HG03521 (cell line): ENCODE measurements around the gene CHRM3.
"Not testable (repeated sequence)": the region's sequence is repeated elsewhere in the genome, so short reads cannot be mapped to it uniquely, and the experiment has no call there.

Source experiments
- ATAC-seq: cut with Tn5 transposase; IDR thresholded peaks from one replicate; pipeline ENCODE4 v1.9.1; 2021; ENCODE audit warnings: mild to moderate bottlenecking, moderate library complexity; ENCODE audit not compliant: unreplicated experiment

The CHRM3 gene

DNA sequence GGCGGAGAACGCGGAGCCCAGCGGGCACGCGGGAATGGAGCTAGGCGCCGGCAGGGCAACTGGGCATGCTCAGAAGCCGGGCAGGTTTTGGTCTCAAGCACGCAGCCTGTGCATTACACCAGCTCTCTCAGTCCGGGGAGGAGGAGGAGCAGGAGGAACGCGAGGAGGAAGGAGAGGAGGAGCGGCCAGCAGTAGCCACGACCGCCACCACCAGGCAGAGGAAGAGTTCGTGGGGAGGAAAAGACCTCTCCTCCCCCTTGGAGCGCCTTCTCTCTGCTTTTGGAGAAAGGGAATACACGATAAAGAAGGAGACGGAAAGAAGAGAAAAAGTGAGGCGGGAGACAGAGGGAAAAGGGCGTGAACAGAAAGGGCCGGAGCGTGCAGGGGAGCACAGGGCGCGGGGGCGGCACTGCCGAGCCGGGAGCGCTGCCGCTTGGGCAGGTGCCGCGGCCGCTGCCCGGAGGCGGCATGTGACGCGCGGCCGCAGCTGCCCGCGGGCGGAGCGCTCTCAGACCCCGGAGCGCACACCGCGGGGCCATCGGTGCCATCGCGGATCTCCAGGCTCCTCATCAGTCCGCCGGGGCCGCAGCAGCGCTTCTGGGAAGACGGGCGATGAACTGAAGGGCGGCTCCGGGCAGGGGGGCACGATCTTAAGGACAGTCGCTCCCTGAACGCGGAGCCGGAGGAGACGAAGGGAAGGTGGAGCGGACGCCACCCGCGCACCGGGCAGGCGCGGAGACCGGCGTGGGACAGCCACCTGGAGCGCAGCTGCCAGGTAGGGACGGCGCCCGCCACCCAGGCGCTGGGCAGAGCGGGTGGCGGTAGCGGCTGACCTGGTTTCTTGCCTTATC is at the start of gene CHRM3:
Gene CHRM3 (plus strand): TSS at position 116 of the 851 bp plus-strand sequence. CDS start 520,884 bp downstream, outside the sequence.
- ATAC-seq: no peak

DNA sequence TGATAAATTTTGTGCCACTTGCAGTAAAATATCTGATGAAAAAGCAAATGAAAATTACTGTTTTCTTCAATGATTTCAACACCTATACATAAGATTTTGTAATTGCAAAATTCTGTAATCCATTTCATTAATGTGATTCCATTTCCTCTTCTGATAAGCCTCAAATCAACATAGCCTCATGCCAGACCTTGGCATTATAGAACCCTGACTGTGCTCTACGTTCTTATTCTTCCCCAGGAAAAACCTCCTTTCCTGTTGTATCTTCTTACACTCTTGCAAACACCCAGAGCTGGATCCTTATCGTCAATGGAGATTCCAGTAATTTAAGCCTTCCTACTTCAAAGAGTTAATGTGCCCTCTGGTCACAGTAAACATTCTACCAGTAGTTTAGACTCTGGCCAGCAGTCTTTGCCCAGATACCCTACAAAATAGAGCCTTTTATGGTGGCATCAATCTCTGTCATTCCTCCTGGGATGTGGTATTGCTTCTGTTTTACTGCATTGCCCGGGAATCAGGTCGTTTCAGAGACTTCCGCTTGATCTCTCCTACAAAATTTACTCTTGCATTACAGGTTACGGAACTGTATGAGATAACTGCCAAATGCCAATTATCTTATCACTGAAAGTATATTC is 48.5 kb upstream of the CHRM3 start:
- ATAC-seq: no peak

DNA sequence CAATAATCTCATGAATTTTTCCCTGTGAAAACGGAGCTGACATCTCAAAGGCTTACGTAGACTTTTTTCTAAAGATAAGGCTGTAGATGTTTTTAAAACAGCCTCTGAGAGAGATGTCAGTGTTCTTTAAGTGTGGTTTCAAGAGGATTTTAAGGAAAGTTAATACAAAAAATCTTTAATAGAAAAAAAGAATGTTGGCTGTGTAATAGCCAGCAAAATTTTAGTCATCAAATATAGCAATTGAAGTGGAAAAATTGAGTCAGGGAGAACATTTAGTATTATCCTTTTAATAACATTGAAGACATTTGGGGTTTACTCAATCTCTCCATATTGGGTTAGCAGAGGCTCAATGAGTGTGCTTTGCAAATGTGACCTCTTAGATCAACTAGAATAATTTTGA is 38.6 kb upstream of the CHRM3 start:
- no peak for ATAC-seq

DNA sequence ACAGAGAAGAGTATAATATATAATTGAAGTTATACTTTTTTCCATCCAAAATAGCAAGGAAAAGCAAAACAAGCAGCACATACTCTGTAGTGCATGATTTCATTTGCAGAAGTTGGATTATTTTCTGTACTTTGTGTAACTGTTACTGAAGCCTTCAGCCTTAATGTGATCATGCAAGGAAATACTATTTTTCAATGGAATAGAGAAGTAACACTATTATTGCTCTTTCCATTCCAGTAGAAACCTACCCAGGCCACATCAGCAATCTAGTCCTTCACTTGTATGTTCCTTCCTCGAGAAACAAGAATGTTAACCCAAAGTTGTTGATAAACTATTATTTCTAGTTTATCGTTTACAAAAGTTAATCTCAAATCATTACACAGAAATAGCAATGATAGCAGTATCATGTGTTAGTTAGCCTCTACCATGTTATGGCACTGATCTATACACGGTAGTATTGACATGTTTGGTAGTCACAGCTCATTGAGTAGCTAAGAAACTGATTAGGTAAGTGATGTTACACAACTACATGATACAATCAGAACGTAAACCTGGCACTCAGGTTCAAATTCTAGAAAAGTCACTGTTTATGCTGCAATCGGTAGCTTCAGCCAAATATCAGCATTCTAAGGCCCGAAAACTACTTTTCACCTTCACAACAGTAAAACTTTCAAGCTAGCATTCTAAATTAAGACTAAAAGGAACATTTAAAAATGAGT is 37.6 kb upstream of the CHRM3 start:
- no peak for ATAC-seq

DNA sequence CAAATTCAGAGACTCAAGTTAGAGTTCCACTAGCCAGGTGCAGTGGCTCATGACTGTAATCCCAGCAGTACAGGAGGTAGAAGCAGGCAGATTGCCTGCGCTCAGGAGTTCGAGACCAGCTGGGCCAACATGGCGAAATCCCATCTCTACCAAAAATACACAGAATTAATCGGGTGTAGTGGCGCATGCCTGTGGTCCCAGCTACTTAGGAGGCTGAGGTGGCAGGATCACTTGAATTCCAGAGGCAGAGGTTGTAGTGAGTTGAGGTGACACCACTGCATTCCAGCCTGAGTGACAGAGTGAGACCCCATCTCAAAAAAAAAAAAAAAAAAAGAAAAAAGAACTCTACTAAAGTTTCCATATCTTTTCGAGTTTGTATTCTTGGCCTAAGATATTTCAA is 36.7 kb upstream of the CHRM3 start:
- no peak for ATAC-seq

DNA sequence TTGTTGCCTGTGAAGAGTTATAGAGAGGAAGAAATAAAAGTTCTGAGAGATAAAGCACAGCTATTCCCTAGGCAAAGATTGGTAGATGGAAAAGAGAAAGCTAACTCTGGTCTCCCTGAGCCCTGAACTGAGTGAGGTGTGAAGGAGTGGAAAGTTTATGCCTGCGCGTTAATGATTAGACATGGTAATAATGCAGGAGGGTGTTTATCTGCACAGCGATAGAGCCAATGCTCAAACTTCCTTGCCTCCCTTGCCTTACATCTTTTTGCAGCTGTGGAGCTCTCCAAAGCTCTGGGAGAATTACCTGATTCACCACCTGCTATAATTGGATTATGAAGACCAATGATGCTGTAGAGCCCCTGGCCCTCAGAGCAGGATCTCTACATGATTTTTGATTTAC is 32.8 kb upstream of the CHRM3 start:
- ATAC-seq: no peak

DNA sequence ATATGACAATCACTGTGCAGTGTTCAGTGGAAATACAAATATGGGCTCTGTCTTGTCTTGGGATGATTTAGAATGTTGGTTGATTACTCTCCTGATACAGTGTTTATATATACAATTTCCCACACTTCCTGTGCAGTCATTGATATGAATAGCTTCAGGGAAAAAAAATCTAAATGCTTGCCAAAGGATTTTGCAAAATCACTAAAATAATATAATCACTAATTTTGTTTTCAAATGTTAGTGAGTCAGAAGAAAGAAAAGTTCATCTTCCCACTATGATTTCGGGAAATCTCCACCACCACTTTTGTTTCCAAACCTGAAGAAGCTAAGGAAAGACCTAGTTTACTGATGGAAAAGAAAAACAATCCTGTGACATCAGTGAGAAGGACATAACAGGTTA is 32.1 kb upstream of the CHRM3 start:
- no peak for ATAC-seq

DNA sequence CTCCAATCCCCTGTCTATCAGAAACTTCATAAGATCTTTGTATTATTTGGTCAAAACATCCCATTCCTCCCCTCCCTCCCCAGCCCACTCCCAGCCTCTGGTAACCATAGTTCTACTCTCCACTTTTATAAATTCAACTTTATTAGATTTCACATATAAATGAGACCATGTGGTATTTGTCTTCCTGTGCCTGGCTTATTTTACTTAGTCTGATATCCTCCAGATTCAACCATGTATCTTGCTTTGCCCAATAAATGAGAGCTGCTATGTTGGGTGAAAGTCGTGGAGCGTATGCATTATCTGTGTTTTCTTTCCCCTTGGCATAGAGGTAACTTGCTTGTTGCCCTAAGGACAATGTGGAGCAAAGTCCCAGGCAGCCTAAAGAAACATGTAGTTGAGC is 28.5 kb upstream of the CHRM3 start:
- no peak for ATAC-seq

DNA sequence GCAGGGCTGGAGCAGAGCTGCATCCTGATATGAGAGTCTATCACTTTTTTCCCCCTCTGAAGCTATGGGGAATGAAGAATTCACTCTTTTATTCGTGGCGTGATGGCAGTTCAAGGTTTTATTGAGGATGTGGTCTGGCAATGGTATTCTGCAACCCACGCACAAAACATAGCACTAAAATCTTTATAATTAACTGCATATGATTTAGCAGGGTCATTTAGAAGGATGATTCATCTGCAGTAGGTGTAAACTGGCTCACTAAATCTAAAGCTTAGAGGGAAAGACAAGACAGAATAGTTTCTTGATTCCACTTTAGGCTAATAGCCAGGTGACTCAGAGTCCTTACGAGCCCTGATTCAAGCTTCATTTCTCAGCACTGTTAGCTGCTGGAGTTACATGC is 25.0 kb upstream of the CHRM3 start:
- no peak for ATAC-seq

DNA sequence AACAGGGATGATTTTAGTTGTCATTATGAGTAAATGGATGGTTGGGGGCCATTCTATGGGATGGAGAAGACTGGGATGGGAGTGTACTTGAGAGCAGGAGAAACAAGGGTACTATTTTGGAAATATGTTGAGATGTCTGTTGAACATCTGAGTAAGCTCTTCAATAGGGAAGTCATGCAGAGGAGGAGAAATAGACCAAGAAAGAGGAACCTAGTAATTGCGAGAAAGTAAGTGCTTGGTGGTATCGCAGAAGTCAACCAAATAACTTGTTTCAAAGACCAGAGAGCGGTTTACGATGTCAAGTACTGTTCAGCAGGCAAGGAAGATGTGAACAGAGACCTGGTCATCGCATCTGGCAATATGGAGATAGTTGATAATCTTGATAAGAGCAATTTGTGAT is 22.4 kb upstream of the CHRM3 start:
- no peak for ATAC-seq

DNA sequence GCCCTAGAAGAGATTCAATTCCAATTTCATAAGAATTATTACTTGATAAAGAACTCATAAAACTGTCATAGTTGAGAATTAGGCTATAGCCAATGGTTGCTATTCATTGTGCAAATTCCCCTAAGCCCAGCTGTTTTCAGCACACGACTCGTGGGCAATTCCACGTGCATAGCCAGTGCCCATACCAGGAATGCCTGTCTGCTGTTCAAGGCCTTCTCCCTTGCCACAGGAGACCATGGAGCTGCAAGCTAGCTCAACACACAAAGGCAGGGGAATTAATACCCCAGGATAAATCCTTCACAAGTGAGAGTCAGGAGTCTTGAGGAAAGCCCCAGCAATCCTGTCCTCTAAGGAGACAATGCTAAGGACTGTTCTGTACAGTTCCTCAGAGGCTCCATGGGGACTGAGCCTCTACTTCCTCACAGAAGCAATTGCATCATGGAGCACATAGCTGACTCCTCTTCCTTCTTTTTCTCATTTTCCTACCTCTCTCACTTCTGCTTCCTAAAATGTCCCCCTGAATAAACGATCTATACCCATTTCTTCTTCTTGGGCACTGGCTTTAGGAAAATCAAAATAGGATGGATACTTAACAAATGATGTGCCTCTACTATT is 19.1 kb upstream of the CHRM3 start:
- ATAC-seq: no peak

DNA sequence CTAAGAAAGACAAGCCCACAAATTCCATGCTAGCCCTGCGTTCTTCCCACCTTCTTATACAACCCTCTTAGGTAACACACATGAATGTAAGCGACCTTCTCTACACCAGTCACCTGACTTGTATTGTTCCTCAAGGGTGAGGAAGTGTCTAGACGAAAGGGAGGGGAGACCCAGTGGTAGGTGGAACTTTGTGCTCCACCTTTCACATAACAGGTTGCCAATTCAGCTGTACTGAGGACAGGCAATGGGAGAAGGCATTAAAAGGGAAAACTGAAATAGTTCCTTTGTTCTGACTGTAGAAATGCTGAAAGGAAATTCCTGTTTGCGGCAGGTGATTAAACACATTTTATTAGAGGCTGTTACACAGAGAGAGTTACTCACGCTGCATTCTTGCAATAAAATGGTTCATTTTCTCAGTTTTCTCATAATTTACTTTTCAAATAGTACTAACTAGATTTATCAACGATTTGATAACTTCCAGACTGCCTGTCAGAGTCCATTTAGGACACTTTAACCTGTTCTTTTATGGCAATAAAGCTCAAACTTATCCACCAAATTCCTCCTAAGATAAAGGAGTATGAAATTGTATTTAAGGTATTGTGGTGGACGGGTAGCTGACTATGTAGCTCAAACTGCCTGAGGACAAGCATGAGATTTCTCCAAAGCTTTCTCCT is 17.8 kb upstream of the CHRM3 start:
- no peak for ATAC-seq

DNA sequence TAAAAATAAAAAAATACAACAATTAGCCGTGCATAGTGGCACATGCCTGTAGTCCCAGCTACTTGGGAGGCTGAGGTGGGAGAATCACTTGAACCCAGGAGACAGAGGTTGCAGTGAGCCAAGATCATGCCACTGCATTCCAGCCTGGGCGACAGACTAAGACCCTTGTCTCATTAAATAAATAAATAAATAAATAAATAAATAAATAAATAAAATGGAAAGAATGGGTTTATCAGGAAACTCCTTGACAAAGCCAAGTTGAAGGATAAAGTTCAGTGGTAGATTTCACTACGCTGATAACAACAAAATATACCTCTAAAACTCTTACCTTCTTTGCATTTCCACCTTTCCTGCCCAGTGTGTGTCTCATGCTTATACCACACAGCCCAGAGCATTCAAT is 15.5 kb upstream of the CHRM3 start:
- ATAC-seq: not testable (repeated sequence)

DNA sequence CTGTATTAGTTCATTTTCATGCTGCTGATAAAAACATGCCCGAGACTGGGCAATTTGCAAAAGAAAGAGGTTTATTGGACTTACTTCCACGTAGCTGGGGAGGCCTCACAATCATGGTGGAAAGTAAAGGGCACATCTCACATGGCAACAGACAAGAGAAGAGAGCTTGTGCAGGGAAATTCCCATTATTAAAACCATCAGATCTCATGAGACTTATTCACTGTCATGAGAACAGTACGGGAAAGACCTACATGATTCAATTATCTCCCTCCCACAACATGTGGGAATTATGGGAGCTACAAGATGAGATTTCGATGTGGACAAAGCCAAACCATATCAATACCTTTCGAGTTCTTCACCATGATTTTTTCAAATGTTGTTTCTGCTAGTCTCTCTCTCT is 3.7 kb upstream of the CHRM3 start:
- ATAC-seq: no peak

DNA sequence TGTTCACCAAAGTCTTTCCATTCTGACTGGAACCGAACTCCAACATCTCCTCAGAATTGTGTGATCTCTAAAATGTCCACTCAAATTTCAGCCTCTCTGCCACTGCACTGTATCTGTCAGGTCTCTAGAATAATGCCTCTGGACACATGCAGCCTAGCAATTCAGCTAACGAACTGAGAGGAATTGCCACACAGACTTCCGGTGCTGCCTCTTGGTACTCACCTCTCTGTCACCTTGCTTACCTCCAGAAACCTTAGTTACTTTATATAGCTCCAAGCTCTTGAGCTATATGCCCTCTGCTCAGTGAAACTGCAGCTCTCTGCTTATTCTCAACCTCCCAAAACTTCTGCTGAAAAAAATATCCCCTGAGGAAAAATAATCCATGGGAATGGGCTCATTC is 2.7 kb upstream of the CHRM3 start:
- ATAC-seq: no peak

DNA sequence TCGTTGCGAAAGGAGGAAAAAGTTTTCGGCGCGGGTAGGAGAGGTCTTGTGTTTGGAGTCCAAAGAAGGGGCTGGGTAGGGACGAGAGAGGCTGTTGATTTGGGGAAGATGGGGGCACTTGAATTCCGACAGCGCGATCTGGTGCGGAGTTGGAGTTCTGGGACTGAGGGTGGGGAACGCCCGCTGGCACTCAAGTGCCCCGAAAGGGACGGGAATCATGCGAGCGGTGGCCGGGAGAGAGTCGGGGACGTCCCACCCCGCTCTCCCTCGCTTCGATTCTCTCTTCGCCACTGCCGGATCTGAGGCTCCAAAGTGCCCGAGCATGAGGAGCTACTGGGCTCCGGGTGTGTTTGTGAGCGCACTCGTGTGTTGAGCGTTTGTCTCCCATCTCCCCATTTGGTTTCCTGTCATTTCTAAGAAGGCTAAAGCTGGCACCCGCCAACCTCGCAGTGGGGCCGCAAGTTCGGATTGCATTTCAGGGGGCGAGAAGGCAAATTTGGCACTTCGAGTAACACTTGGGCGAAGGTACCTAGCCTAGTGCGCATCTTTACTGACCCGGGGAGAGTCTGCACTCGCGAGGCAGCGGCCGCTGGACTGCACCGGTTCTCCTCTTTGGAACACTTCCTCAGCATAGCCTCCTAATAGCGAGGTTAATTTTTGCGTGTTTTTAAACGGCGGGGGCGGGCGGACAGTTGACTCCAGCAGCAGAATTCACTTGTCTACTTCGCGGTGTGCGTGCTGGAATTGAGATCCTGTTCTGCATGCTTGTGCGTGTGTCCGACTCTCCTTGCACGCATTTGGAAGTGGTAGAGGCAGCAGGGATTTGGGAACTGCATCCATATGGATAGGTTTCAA is 1.2 kb downstream of the CHRM3 start:
- no peak for ATAC-seq

DNA sequence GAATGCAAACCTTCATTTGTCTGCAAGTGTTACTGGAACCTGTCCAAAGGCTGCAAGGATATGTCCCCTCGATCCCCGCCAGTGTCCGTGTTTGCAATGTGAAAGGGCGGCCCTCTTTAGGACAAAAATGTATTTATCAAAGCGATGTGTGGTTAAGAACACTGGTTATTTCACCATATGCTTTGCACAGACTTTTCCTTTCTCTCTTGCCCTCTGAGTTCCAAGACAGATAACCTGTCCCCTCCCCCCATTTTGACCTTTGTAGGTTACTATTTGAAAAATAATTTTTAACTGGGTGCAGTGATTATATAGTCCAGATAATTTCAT is 1.8 kb downstream of the CHRM3 start:
- ATAC-seq: no peak

DNA sequence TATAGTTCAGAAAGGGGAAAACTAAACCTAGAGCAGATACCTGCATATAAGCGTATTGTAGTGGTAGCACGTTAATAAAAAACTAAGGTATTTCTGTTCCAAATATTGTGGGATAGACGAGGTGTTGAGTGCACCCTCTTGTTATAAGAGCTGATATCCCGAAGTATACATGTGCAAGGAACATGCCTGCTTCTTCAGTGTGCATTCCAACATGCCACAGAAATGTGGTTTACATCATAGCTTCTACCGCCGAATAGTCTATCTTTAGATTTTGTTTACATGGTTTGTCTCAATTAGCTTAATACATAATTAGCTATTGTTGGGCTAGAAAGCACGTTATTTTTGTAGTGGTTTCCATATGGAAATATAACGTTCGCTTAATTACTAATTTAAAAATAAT is 2.2 kb downstream of the CHRM3 start:
- no peak for ATAC-seq

DNA sequence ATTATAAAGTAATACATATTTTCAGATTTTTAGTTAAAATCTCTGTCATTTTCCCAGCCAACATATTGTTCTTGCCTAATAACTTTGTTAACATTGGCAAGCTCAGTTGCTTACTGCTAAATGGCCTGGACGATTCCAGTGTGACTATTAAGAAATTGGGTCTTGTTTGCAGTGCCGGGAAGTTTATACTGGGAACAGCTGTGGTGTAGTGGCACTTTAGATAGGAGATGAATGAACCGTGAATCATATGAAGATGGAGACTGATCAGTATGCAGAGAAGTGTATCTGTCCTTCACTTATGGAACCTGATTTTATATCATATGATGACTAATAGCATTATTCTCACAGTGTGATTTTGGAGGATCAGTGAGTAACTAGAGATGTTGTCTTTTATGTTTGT is 3.3 kb downstream of the CHRM3 start:
- no peak for ATAC-seq

DNA sequence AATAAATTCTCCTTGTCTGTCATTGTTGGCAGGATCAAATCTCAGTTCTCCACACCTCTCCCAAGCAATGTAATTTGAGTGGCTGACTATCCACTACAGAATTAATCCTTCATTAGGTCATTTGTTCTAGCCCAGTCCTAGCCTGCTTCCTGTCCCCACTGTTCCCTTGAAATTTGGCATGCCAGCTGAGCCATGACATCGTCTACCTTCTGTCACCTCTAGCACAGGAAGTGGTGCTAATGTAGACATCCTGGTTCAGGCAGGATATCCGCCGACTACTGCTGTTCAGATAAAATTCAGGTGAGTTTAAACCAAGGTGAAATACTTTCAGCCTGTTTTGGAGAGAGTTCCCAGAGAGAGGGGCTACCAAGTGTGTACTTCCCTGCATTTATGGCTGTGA is 5.9 kb downstream of the CHRM3 start:
- no peak for ATAC-seq
